Astrocyte of the spinal cord (primary cell): ENCODE data around the gene ARID3A.
A peak's percentile ranks its signal among the peaks of the same experiment; 100 is the strongest.

Experiments used
- DNase-seq: peaks from one replicate; pipeline ENCODE4 v3.0.0; 2011; ENCODE audit warnings: low read depth, low spot score
- H3K4me3 ChIP-seq: 2 replicates; pipeline ENCODE4 v1.5.1; 2011; ENCODE audit warnings: low read depth, mild to moderate bottlenecking, low read length, moderate library complexity
- CTCF ChIP-seq: IDR thresholded peaks from 2 replicates; pipeline ENCODE4 v1.5.1; 2012; ENCODE audit warnings: low read depth, mild to moderate bottlenecking, low read length, inconsistent platforms
- in situ Hi-C: cut with HindIII; loops from 2 replicates; pipeline ENCODE4 v1.10.0; 2017; ENCODE audit warnings: low sequenced_read_pairs

Gene ARID3A

GRCh38 chr19:932648-933552 is 7.1 kb downstream of the ARID3A start:
- DNase-seq: peak; percentile 94
- in situ Hi-C loops: no loop called here
- no peak overlapping the region for H3K4me3 ChIP-seq
- no peak for TF ChIP-seq CTCF

GRCh38 chr19:933553-933882 is 7.7 kb downstream of the ARID3A start:
- TF ChIP-seq CTCF: no peak
- no peak for DNase-seq
- peak overlapping the region; percentile 5 for H3K4me3 ChIP-seq

GRCh38 chr19:934197-934840 is 8.5 kb downstream of the ARID3A start:
- TF ChIP-seq CTCF: no peak
- H3K4me3 ChIP-seq: no peak overlapping the region
- DNase-seq: no peak
- in situ Hi-C loops: no loop called here

More at GRCh38 chr19:933553-933882, 7.7 kb downstream of the ARID3A start:
- in situ Hi-C loops: no loop called here

- in situ Hi-C loops: no loop called here
- DNase-seq: peak; percentile 70
- TF ChIP-seq CTCF: no peak
- no peak overlapping the region for H3K4me3 ChIP-seq
Measured at GRCh38 chr19:934865-935479, 9.1 kb downstream of the ARID3A start.

- no peak for DNase-seq
- no peak overlapping the region for H3K4me3 ChIP-seq
- in situ Hi-C loops: no loop called here
- no peak for TF ChIP-seq CTCF
Measured at GRCh38 chr19:936175-936546, 10.3 kb downstream of the ARID3A start.

GRCh38 chr19:937259-937694 is 11.4 kb downstream of the ARID3A start:
- no peak for DNase-seq
- no peak for TF ChIP-seq CTCF
- in situ Hi-C loops: no loop called here
- no peak overlapping the region for H3K4me3 ChIP-seq
